ENCODE data around the gene GALNT1.

- TF ChIP-seq, protein P1, sequence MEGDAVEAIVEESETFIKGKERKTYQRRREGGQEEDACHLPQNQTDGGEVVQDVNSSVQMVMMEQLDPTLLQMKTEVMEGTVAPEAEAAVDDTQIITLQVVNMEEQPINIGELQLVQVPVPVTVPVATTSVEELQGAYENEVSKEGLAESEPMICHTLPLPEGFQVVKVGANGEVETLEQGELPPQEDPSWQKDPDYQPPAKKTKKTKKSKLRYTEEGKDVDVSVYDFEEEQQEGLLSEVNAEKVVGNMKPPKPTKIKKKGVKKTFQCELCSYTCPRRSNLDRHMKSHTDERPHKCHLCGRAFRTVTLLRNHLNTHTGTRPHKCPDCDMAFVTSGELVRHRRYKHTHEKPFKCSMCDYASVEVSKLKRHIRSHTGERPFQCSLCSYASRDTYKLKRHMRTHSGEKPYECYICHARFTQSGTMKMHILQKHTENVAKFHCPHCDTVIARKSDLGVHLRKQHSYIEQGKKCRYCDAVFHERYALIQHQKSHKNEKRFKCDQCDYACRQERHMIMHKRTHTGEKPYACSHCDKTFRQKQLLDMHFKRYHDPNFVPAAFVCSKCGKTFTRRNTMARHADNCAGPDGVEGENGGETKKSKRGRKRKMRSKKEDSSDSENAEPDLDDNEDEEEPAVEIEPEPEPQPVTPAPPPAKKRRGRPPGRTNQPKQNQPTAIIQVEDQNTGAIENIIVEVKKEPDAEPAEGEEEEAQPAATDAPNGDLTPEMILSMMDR (IDR thresholded peaks at IDR 0.05 in 2 of 3, conservative IDR thresholded peaks at IDR 0.05 in 1 of 3; ENCODE audit: insufficient read depth in 2 of 3, low read depth in 1 of 3, low read length in 3 of 3) = no peak
- no peak for TF ChIP-seq ETV6 (IDR thresholded peaks at IDR 0.05; ENCODE audit: borderline replicate concordance in 1 of 2, low read depth in 2 of 2, low read length in 1 of 2)
- no peak for TF ChIP-seq ETV6 (CRISPR knock-in tag; IDR thresholded peaks at IDR 0.05; ENCODE audit: borderline replicate concordance)
- TF ChIP-seq TCF3 (CRISPR knock-in tag; IDR thresholded peaks at IDR 0.05) = no peak
- no peak for TF ChIP-seq EZH2 (IDR thresholded peaks at IDR 0.05; ENCODE audit: borderline replicate concordance, low read depth, low read length)
- no peak for TF ChIP-seq POLR2A (conservative IDR thresholded peaks at IDR 0.05)
- no peak for TF ChIP-seq FOXK1 (CRISPR knock-in tag; IDR thresholded peaks at IDR 0.05; ENCODE audit: borderline replicate concordance)
- TF ChIP-seq ZNF740 (CRISPR knock-in tag; IDR thresholded peaks at IDR 0.05) = no peak
- no peak for TF ChIP-seq ZNF740 (tag; IDR thresholded peaks at IDR 0.05)
- no peak for TF ChIP-seq MXI1 (IDR thresholded peaks at IDR 0.05; ENCODE audit: low read depth, low read length)
These were observed 64.9 kb downstream of the GALNT1 start for GRCh38 chr18:35646449-35646848.

All from K562 (cell line).